GM10266 (cell line): Measurements from ENCODE around the gene CCNJL.
A peak's percentile ranks its signal among the peaks of the same experiment; 100 is the strongest.

ENCODE experiments used
- DNase-seq: peaks from one replicate; pipeline ENCODE4 v3.0.0; 2012; ENCODE audit errors: extremely low spot score
- CTCF ChIP-seq: IDR thresholded peaks from 2 replicates; pipeline ENCODE4 v1.5.1; 2012; ENCODE audit warnings: mild to moderate bottlenecking, low read depth; ENCODE audit not compliant: control insufficient read depth, insufficient read depth; ENCODE audit errors: missing control alignments

CCNJL gene

GRCh38 chr5:160245506-160246086 is 66.8 kb downstream of the CCNJL start:
- TF ChIP-seq CTCF: no peak
- DNase-seq: no peak

GRCh38 chr5:160242145-160242544 is 70.2 kb downstream of the CCNJL start:
- TF ChIP-seq CTCF: no peak
- no peak for DNase-seq

GRCh38 chr5:160240350-160240749 is 72.0 kb downstream of the CCNJL start:
- no peak for TF ChIP-seq CTCF
- no peak for DNase-seq

- no peak for DNase-seq
- TF ChIP-seq CTCF: no peak
These were observed 74.7 kb downstream of the CCNJL start for GRCh38 chr5:160237571-160238093.

- DNase-seq: no peak
- TF ChIP-seq CTCF: no peak
These were observed 76.6 kb downstream of the CCNJL start for GRCh38 chr5:160235731-160236130.

GRCh38 chr5:160233215-160233614 is 79.1 kb downstream of the CCNJL start:
- no peak for DNase-seq
- TF ChIP-seq CTCF: no peak

GRCh38 chr5:160231783-160232342 is 80.5 kb downstream of the CCNJL start:
- TF ChIP-seq CTCF: no peak
- peak; percentile 35 for DNase-seq
